Esophagus muscularis mucosa (tissue), 4 donors: ENCODE data around the gene SECTM1. TPM values are rescaled to one million over a fixed set of nuclear protein-coding genes. Genes with fewer than 3 reads are reported as not detected.

Experiments
- DNase-seq: peaks from one replicate; pipeline ENCODE4 v3.0.0-alpha.2; 2017; ENCODE audit errors: extremely low spot score
- H3K27ac ChIP-seq, 4 donors: fragments of 200-600 bp; sonication (generic); replicated peaks in 1 of 4; 1 replicate in 3 of 4; 2 replicates in 1 of 4; pipeline ENCODE4 v1.5.1; 2016 to 2019; ENCODE audit warnings: mild to moderate bottlenecking in 1 of 4
- H3K27me3 ChIP-seq, 4 donors: fragments of 200-600 bp; sonication (generic); one replicate each; pipeline versions ENCODE4 v1.5.1 to v1.6.0; 2016 to 2019
- H3K36me3 ChIP-seq, 4 donors: fragments of 200-600 bp; sonication (generic); one replicate each; pipeline ENCODE4 v1.5.1; 2016 to 2019
- H3K4me1 ChIP-seq, 4 donors: fragments of 200-600 bp; sonication (generic); one replicate each; pipeline ENCODE4 v1.5.1; 2016 to 2019
- H3K4me3 ChIP-seq, 4 donors: fragments of 200-600 bp; sonication (generic); 1 replicate in 2 of 4; 2 replicates in 2 of 4; pipeline ENCODE4 v1.5.1; 2016 to 2019; ENCODE audit warnings: mild to moderate bottlenecking in 4 of 4, moderate library complexity in 1 of 4
- H3K9me3 ChIP-seq, 4 donors: fragments of 200-600 bp; sonication (generic); 1 replicate in 3 of 4; 2 replicates in 1 of 4; pipeline ENCODE4 v1.5.1; 2016 to 2019
- CTCF ChIP-seq, 3 experiments: fragments of 200-600 bp in 2 of 3; fragments of 450-650 bp in 1 of 3; sonication (generic) in 2 of 3; IDR thresholded peaks; one replicate each; pipeline ENCODE4 v1.5.1; 2017 to 2019; ENCODE audit warnings: antibody characterized with exemption in 3 of 3, mild to moderate bottlenecking in 2 of 3, moderate library complexity in 1 of 3
- EP300 ChIP-seq: sonication (generic); formaldehyde crosslinking; IDR thresholded peaks from one replicate; pipeline ENCODE4 v1.6.1; 2017; ENCODE audit warnings: antibody characterized with exemption
- POLR2A ChIP-seq: fragments of 450-650 bp; IDR thresholded peaks from one replicate; pipeline ENCODE4 v1.6.1; 2017; ENCODE audit warnings: antibody characterized with exemption, moderate library complexity, mild to moderate bottlenecking, low read depth
- POLR2AphosphoS5 ChIP-seq, 2 donors: sonication (generic); formaldehyde crosslinking; IDR thresholded peaks; one replicate each; pipeline ENCODE4 v1.6.1; 2017; ENCODE audit warnings: antibody characterized with exemption in 2 of 2
- WGBS: methylation state at CpG from one replicate; pipeline ENCODE4 v1.1.5; 2018; 5-methylcytosine and 5-hydroxymethylcytosine counted together
- intact Hi-C: fragments of 100-400 bp; cut with DNase I; formaldehyde crosslinking; loops from one replicate; pipeline ENCODE4 v1.15.1; 2023
- total RNA-seq, 4 donors: library from RNA; depleted of rRNA; stranded (reverse); fragments of >200 nt; gene quantifications; one replicate each; pipeline versions ENCODE4 v1.1.0 to v1.2.1, GENCODE V29; 2016

Gene SECTM1
- total RNA-seq, 4 donors from 2014 or later: 10.0 to 41.1 (median 22.2) TPM

- Histone ChIP-seq H3K4me3 (no peak overlapping the region), H3K27ac (no peak overlapping the region), H3K4me1 (peaks cover 6 to 12% (median 9%) of the 10 kb centered on the region in 4 donors), H3K27me3 (peaks cover 0 to 43% (median 0%) of the 10 kb centered on the region in 4 donors), H3K36me3 (peaks cover 0 to 21% (median 0%) of the 10 kb centered on the region in 4 donors), H3K9me3 (no peaks in the 10 kb centered on the region)
- no peak for TF ChIP-seq EP300
- no peak for TF ChIP-seq CTCF (IDR thresholded peaks at IDR 0.05)
- no peak for TF ChIP-seq POLR2A
- TF ChIP-seq POLR2AphosphoS5 (IDR thresholded peaks at IDR 0.05): no peak
- 81% methylated on average over 16 of the region's 21 CpGs for WGBS
- DNase-seq: no peak
- intact Hi-C loops: loop anchor here (1.0 to 2.0 kb wide), 3 partner anchors 21 to 116 kb away; no protein-coding TSS in a partner anchor
These were observed 11.6 kb downstream of the SECTM1 start for GRCh38 chr17:82321947-82322466.

GRCh38 chr17:82320956-82321927 is 12.3 kb downstream of the SECTM1 start:
- peaks cover 0 to 45% (median 2%) of the 10 kb centered on the region in 4 donors for H3K27me3 ChIP-seq
- H3K9me3 ChIP-seq: no peaks in the 10 kb centered on the region
- WGBS: 47% methylated on average over 57 of the region's 65 CpGs
- H3K27ac ChIP-seq: no peak overlapping the region
- DNase-seq: no peak
- TF ChIP-seq CTCF (IDR thresholded peaks at IDR 0.05): peak; percentile 96 to 99 (median 98)
- TF ChIP-seq POLR2AphosphoS5 (IDR thresholded peaks at IDR 0.05): no peak
- H3K36me3 ChIP-seq: peaks cover 0 to 21% (median 0%) of the 10 kb centered on the region in 4 donors
- intact Hi-C loops: loop anchor here (1.0 to 2.0 kb wide), 3 partner anchors 20 to 115 kb away; no protein-coding TSS in a partner anchor
- peaks cover 6 to 19% (median 10%) of the 10 kb centered on the region in 4 donors for H3K4me1 ChIP-seq
- peak overlapping the region in 2 of 4 donors; percentile 25 to 33 for H3K4me3 ChIP-seq

GRCh38 chr17:82320140-82320840 is 13.3 kb downstream of the SECTM1 start:
- no peak overlapping the region for H3K27ac ChIP-seq
- no peak for TF ChIP-seq EP300
- no peak for TF ChIP-seq POLR2AphosphoS5 (IDR thresholded peaks at IDR 0.05)
- TF ChIP-seq POLR2A: no peak
- no peak for TF ChIP-seq CTCF (IDR thresholded peaks at IDR 0.05)
- no peak overlapping the region for H3K4me3 ChIP-seq
- peaks cover 0 to 55% (median 9%) of the 10 kb centered on the region in 4 donors for H3K27me3 ChIP-seq
- peaks cover 0 to 15% (median 0%) of the 10 kb centered on the region in 4 donors for H3K36me3 ChIP-seq
- DNase-seq: no peak
- intact Hi-C loops: loop anchor here (2.0 kb wide), 2 partner anchors 19 to 83 kb away; no protein-coding TSS in a partner anchor
- peaks cover 6 to 28% (median 19%) of the 10 kb centered on the region in 4 donors for H3K4me1 ChIP-seq
- no peaks in the 10 kb centered on the region for H3K9me3 ChIP-seq
- 60% methylated on average over 16 of the region's 26 CpGs for WGBS

GRCh38 chr17:82319619-82320062 is 13.9 kb downstream of the SECTM1 start:
- WGBS: 88% methylated on average over 35 of the region's 35 CpGs
- Histone ChIP-seq H3K27me3 (peaks cover 0 to 61% (median 16%) of the 10 kb centered on the region in 4 donors), H3K36me3 (peaks cover 0 to 10% (median 0%) of the 10 kb centered on the region in 4 donors), H3K4me3 (no peak overlapping the region), H3K9me3 (no peaks in the 10 kb centered on the region), H3K27ac (no peak overlapping the region), H3K4me1 (peaks cover 6 to 33% (median 22%) of the 10 kb centered on the region in 4 donors)
- DNase-seq: no peak
- intact Hi-C loops: loop anchor here (2.0 kb wide), 2 partner anchors 19 to 83 kb away; no protein-coding TSS in a partner anchor
- TF ChIP-seq POLR2AphosphoS5 (IDR thresholded peaks at IDR 0.05) (no peak), POLR2A (no peak), CTCF (IDR thresholded peaks at IDR 0.05) (no peak)
